Suppressor macrophage treated with lipopolysaccharide for 1 hour (primary cell): ENCODE measurements around the gene IFRD2.
A peak's percentile ranks its signal among the peaks of the same experiment; 100 is the strongest.
"Not testable (repeated sequence)": the region's sequence is repeated elsewhere in the genome, so short reads cannot be mapped to it uniquely, and the experiment has no call there.

Experiments used
- DNase-seq, 3 donors: peaks; one replicate each; pipeline ENCODE4 v3.0.0-alpha.2; 2020 to 2022

IFRD2 gene

DNA sequence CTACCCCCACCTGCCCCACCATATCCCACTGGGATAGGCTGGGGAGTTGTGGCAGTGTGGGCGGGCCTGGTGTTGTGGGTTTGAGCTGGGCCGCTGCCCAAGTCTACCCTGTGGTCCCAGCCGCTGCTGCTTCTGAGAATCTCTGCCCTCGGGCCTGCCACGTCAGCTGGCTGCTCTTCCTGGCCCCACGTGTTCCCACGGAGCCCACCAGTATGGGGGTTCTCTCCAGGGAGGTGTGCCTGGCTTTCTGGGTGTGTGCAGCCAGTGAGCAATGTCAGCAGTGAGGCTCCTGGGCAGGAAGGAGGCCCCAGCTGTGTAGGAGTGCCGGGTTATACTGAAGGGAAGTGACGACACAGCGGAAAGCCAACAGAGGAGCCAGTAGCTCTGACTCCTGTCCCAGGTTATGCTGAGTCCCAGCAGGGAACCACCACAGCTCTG, 45.7 kb downstream of the IFRD2 start:
- DNase-seq: peak; percentile 88 to 91 (median 89)

DNA sequence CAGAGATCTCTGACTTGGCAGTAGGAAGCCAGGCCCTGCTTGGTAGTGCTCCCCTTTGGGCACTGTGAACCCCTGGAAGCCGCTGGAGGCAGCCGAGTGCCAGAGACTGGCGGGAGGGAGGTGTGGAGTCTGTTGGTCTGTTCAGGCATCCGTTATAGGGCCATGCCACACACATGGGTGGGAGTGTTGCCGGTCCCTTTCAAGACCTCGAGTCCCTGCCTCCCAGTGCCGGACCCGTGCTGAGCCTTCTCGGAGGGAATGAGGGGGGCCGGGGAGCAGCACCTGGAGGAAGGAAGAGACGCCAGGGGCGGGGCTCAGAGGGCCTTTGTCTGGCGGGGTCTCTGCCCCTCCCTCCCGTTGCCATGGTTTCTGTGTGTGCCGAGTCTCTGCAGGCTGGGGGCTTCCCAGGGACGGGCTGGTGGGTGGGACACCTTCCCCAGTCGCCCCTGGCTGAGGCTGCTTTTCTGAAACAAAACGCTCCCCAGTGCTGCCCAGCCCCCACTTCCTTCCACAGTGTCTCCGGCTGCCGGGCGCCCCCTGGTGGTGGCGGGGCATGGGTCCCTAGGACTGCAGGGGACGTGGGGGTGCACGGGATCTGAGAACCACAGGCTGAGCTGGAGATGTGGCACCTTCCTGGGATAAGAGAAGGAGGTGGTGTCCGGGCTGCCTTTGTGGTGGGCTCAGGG, 46.3 kb downstream of the IFRD2 start:
- DNase-seq: peak; percentile 90 to 98 (median 94)

DNA sequence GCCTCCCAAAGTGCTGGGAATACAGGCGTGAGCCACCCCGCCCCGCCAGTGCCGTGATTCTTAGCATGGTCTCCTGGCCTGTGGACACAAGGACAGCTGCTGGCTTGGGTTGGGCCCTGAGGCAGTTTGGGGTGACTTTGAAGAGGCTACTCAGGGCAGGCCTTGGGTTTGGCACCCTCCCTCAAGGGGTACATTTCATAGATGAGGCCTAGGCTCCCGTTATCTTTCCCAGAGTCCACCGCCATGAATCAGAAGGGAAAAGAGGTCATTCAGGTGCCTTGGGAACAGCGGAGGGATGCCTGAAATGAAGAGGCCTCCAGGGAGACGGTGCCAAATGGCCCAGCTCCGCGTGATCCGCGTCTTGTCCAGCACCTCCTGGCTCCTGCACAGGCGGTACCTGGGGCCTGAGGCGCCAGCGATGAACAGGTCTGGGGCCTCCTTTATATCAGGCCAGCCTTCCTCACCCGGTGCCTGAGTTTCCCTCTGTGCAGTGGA, 46.9 kb downstream of the IFRD2 start:
- DNase-seq: no peak

DNA sequence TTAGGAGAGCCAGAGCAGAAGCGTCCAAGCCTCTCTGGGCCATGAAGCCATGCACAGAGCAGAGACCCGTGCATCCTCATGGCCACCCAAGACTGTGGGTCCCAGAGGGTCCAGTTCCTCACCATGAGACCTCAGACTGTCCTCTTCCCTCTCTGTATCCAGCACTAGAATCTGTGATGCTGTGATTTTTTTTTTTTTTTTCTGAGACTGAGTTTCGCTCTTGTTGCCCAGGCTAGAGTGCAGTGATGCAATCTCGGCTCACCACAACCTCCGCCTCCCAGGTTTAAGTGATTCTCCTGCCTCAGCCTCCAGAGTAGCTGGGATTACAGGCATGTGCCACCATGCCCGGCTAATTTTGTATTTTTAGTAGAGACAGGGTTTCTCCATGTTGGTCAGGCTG, 47.4 kb downstream of the IFRD2 start:
- DNase-seq: not testable (repeated sequence)

DNA sequence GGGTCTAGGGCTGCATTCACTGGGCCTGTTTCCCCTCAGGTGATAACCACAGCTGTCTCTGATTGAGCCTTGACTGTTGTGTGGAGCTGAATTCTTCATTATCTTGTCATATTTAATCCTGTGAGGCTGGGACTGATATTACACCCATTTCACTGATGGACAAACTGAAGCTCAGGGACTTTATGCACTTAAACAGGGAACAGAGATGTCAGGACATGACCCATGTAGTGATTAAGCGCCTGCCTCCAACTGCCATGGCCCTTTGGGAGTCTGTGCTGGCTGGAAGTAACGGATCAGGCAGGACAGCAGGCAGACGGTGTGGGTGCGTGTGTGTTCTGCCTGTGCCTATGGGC, 48.7 kb downstream of the IFRD2 start:
- no peak for DNase-seq

DNA sequence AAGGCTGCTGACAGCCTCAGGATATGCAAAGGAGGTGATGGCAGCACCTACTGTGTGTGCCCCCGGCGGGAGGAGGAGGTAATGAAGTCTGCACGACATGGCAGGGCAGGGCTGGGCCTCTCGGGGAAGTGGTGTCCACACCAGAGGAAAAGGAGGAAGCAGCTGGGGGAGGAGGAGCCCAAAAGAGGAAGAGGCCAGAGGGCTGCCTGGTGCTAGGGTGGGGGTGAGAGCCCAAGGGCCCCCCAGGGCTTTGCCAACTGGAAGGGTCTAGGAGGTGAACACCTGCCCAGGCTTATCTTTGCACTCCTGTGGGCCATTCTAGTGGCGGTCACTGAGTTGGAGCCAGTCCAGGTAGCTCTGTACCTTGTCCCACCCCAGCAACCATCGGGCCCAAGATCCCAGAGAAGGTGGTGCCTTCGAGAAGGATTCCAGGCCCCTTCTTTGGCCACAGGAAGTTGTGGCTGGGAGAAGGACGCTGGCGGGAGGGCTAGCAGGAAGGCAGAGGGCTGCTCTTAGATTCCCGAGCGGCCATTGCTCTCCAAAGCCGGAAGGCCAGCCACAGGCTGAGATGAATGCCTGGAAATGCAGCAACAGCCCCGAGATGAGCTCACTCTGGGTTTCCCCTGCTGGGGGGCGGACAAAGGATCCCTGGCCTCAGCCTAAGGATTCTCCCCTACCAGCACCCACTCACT, 49.2 kb downstream of the IFRD2 start:
- DNase-seq: peak; percentile 95 to 98 (median 95)

DNA sequence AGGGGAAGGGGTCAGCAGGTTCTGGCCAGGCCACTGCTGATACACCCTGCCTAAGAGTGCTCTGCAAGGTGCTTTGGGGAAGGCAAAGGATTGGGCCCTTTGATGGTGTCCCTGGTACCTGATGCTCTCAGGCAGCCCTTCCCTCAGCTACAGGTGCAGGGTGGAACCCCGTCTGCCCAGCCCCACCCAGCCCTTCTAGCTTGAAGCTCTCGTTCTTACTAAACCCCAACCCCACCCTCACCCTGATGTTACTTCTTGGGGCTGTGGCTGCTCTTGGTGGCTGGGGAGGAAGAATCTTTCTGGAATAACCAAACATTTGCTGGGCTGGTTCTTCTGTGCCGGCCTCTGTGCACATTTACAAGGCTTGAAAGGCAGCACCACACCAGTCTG, 49.9 kb downstream of the IFRD2 start:
- no peak for DNase-seq

DNA sequence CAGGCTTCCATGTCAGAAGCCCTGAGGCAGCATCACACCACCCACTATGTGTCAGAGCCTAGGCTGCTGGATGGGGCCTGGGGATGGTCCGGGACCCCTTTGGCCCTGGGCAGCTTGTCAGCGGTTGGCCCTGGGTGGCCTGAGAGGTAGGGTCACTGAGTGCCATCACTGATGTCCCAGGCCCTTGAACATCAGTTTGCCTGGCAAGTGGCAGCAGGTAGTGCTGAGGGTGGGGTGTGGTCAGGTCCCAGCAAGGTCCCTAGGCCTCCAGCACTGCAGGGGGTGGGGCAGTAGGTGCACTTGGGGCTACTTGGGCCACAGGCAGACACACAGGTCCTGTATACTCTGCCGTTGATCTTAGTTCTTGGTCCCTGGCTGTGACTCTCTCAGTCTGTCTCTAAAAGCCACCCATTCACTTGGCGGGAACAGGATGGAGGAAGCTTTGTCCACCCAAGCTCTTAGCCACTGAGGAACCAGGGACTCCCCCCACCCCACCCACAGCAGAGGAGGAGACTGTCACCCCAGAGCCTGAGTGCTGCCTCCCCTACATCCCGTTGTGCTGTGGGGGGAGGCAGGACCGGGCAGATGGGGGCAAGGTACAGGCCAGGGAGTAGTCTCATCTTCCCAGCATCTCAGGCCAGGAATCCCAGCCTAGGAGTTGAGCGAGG, 50.4 kb downstream of the IFRD2 start:
- DNase-seq: peak in 2 of 3 donors; percentile 47 to 60

DNA sequence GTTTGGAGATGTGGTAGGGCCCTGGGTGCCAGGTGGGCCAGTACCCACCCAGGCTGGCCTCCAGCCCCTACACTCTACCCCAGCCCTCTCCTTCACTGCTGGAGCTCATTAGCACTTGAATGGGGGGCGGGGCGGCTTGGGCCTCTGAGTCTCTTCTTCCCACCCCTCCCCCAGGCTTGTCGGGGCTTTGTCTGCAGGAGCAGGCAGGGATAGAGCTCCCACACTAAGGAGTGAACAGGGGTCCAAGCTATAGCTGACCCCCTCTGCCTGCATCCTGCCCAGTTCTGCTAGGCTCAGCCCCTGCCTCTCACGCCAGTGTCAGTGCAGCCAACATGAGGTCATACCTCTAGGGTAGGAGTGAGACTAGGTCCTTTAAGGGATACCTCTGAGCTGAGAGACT, 51.1 kb downstream of the IFRD2 start:
- DNase-seq: no peak

DNA sequence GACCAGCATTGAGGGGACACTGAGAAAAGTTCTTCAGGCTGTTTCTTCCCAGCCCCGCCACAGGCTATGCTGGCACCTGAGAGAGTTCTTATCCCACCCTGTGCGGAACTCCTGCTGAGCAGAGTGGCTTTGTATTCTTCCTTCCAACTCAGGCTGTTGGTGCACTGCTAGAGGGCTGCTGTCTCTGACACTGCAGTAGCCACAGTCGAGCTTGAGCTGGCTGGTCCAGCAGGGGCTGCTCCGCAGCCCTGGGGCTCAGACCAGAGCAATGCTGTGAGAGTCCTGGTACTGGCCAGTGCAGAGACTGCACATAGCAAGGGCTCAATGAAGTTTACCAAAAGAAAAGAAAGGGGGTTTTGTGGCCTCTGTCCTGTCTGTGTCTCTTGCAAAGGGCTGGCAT, 52.6 kb downstream of the IFRD2 start:
- DNase-seq: no peak

DNA sequence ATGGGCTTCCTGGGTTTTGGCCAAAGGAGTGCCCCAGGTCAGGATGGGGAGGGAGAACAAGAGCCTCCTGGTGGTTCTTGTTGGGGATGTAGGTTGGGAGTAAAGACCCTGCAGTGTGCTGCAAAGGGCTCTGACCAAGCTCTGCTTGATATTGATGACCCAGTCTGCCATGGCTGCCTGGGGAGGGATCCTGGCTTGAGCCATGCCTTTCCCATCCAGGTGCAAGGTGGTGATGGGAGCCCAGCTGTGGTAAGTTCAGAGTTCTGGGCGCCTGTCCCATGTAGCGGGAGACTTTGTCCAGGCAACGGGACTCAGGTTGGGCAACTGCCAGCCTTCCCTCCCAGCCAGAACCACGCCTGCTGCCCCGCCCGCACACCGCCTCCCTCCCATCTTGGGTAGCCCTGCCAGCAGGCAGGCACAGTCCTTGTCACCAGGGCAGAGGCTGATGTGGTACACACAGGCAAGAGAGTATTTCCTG, 53.6 kb downstream of the IFRD2 start:
- peak; percentile 62 to 80 (median 70) for DNase-seq

DNA sequence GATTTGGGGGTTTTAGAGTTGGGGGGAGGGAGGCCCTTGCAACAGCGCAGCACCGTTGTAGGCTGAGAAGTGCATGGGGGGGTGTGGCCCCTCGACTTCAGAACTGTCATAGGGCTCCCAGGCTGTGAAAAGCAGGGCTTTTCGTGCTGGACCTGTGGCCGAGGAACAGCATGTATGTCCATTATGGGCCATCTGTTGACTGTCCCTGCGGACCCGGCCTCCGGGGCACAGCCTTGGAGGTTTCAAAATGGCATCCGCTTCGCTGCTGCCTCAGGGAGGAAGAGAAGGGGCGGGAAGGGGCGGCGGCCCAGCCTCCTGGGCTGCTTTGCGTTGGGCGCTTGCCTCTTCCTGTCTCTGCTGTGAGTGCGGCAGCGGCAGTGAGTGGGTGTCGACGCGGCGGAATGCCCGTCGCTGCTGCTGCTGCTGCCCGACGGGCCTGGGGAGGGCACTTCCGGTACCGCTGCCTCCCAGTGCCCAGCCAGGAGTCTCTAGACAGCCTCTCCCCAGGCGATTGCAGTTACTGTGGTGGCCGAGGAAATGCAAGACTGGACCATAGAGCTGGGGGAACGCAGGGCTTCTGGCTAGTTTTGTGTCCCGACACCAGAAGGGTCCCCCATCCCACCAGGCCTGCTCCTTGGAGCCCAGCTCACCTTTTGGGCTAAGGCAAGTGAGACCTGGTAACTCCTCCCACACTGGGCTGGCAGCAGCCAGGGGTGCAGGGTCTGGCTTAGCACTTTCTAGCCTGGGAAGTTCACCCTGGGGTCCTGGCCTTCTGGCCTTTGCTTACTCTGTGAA, 54.3 kb downstream of the IFRD2 start:
- peak; percentile 95 to 96 (median 95) for DNase-seq
